Upper lobe of left lung (tissue), 6 donors: ENCODE measurements around the gene HNMT. TPM values are rescaled to one million over a fixed set of nuclear protein-coding genes. Genes with fewer than 3 reads are reported as not detected.
A peak's percentile ranks its signal among the peaks of the same experiment; 100 is the strongest.

Experiments used
- ATAC-seq, 2 donors: fragments of 200-7000 bp; cut with Tn5 transposase; one replicate each; pipeline ENCODE4 v1.9.1; 2022; ENCODE audit warnings: mild to moderate bottlenecking in 2 of 2, moderate library complexity in 2 of 2; ENCODE audit not compliant: low FRiP score in 2 of 2
- DNase-seq, 2 donors: peaks; one replicate each; pipeline ENCODE4 v3.0.0-alpha.2; 2019 to 2020
- H3K27ac ChIP-seq, 4 donors: fragments of 200-600 bp; sonication (generic); one replicate each; pipeline ENCODE4 v1.5.1; 2016 to 2019
- H3K27me3 ChIP-seq, 4 donors: fragments of 200-600 bp; sonication (generic); one replicate each; pipeline ENCODE4 v1.5.1; 2017 to 2019
- H3K36me3 ChIP-seq, 4 donors: fragments of 200-600 bp; sonication (generic); one replicate each; pipeline ENCODE4 v1.5.1; 2016 to 2019
- H3K4me1 ChIP-seq, 4 donors: fragments of 200-600 bp; sonication (generic); one replicate each; pipeline ENCODE4 v1.5.1; 2018 to 2019
- H3K4me3 ChIP-seq, 4 donors: fragments of 200-600 bp; sonication (generic); one replicate each; pipeline ENCODE4 v1.5.1; 2017 to 2019; ENCODE audit warnings: mild to moderate bottlenecking in 2 of 4, moderate library complexity in 1 of 4
- H3K9me3 ChIP-seq, 4 donors: fragments of 200-600 bp; sonication (generic); one replicate each; pipeline ENCODE4 v1.5.1; 2018 to 2019
- CTCF ChIP-seq, 6 experiments: fragments of 450-650 bp in 4 of 6; fragments of 200-600 bp in 2 of 6; sonication (generic) in 2 of 6; IDR thresholded peaks; one replicate each; pipeline ENCODE4 v1.5.1; 2016 to 2019; ENCODE audit warnings: antibody characterized with exemption in 6 of 6
- EP300 ChIP-seq, 4 donors: sonication (generic); formaldehyde crosslinking; IDR thresholded peaks; one replicate each; pipeline ENCODE4 v1.5.1; 2017; ENCODE audit warnings: antibody characterized with exemption in 4 of 4, control low read depth in 2 of 4
- POLR2A ChIP-seq, 4 donors: fragments of 450-650 bp; IDR thresholded peaks; one replicate each; pipeline ENCODE4 v1.5.1; 2016 to 2017; ENCODE audit warnings: antibody characterized with exemption in 4 of 4, mild to moderate bottlenecking in 2 of 4
- POLR2AphosphoS5 ChIP-seq, 2 donors: sonication (generic); formaldehyde crosslinking; IDR thresholded peaks; one replicate each; pipeline ENCODE4 v1.5.1; 2017; ENCODE audit warnings: antibody characterized with exemption in 2 of 2
- WGBS, 2 donors: methylation state at CpG; one replicate each; pipeline ENCODE4 v1.1.5; 2017 to 2018; 5-methylcytosine and 5-hydroxymethylcytosine counted together
- total RNA-seq, 6 donors: library from RNA; depleted of rRNA in 4 of 6; stranded (reverse); fragments of >200 nt in 4 of 6; gene quantifications; one replicate each; pipeline versions ENCODE4 v1.1.0 to v1.2.1, GENCODE V29; 2016 to 2021
- donor health status: DM: no; HTN: no; CAD: no; lungs with moderate emphysema.
- donor health status: DM: no; HTN: yes; CAD: no; lungs with severe emphysema.

Gene HNMT
- total RNA-seq, 6 donors from 2014 or later: 36.1 to 81.7 (median 67.5) TPM

GRCh38 chr2:137976274-137976673 lies 12.0 kb downstream of the HNMT start:
- peaks cover 0 to 12% (median 4%) of the 10 kb centered on the region in 4 donors for H3K4me1 ChIP-seq
- no peak for DNase-seq
- no peak overlapping the region for H3K4me3 ChIP-seq
- H3K27ac ChIP-seq: peak overlapping the region in 2 of 4 donors; percentile 55 to 71
- no peaks in the 10 kb centered on the region for H3K27me3 ChIP-seq
- H3K36me3 ChIP-seq: peaks cover 0 to 7% (median 2%) of the 10 kb centered on the region in 4 donors
- H3K9me3 ChIP-seq: no peaks in the 10 kb centered on the region
- TF ChIP-seq POLR2AphosphoS5 (IDR thresholded peaks at IDR 0.05): no peak
- TF ChIP-seq EP300 (IDR thresholded peaks at IDR 0.05): no peak
- TF ChIP-seq POLR2A (IDR thresholded peaks at IDR 0.05): no peak
- no peak for TF ChIP-seq CTCF (IDR thresholded peaks at IDR 0.05)
- ATAC-seq: no peak
- 65 to 78% methylated on average over 3 of the region's 3 CpGs for WGBS, 2 donors

- H3K36me3 ChIP-seq: peaks cover 0 to 3% (median 0%) of the 10 kb centered on the region in 4 donors
- DNase-seq (peak in 1 of 2 donors; percentile 3), ATAC-seq (no peak)
- no peaks in the 10 kb centered on the region for H3K9me3 ChIP-seq
- peaks cover 0 to 12% (median 4%) of the 10 kb centered on the region in 4 donors for H3K4me1 ChIP-seq
- no peak overlapping the region for H3K4me3 ChIP-seq
- H3K27ac ChIP-seq: no peak overlapping the region
- no peaks in the 10 kb centered on the region for H3K27me3 ChIP-seq
- no peak for TF ChIP-seq POLR2AphosphoS5 (IDR thresholded peaks at IDR 0.05)
- no peak for TF ChIP-seq EP300 (IDR thresholded peaks at IDR 0.05)
- no peak for TF ChIP-seq CTCF (IDR thresholded peaks at IDR 0.05)
- TF ChIP-seq POLR2A (IDR thresholded peaks at IDR 0.05): no peak
These were observed 13.5 kb downstream of the HNMT start for GRCh38 chr2:137977790-137978189.

DNA sequence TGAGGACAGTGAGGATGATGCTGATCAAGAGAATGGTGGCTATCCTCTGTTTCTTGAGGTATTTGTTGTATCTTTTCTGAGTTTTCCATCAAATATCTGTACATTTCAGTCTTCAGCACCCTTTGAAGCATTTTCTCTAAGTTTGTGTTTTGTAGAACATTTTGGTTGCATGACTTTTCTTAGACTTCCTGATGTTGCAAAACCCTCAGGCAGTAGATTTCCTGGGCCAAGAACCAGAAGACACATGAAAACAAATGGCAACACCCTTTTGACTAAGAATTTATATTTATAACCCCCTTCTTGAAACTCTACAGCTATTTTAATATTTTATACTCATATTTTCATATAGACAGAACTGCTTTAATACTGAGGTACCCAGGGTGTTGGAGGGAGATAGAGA lies 16.2 kb downstream of the HNMT start:
- no peak for TF ChIP-seq POLR2AphosphoS5 (IDR thresholded peaks at IDR 0.05)
- no peak for TF ChIP-seq CTCF (IDR thresholded peaks at IDR 0.05)
- no peak for TF ChIP-seq EP300 (IDR thresholded peaks at IDR 0.05)
- no peak for TF ChIP-seq POLR2A (IDR thresholded peaks at IDR 0.05)

GRCh38 chr2:137981112-137981656 lies 16.9 kb downstream of the HNMT start:
- no peaks in the 10 kb centered on the region for H3K27me3 ChIP-seq
- peak overlapping the region in 2 of 4 donors; percentile 11 to 32 for H3K27ac ChIP-seq
- peaks cover 0 to 8% (median 2%) of the 10 kb centered on the region in 4 donors for H3K4me1 ChIP-seq
- WGBS, 2 donors: 78 to 86% methylated on average over 11 of the region's 11 CpGs
- TF ChIP-seq EP300 (IDR thresholded peaks at IDR 0.05): peak in 1 of 4 donors; percentile 13
- TF ChIP-seq POLR2AphosphoS5 (IDR thresholded peaks at IDR 0.05): no peak
- no peak for TF ChIP-seq CTCF (IDR thresholded peaks at IDR 0.05)
- TF ChIP-seq POLR2A (IDR thresholded peaks at IDR 0.05): no peak
- DNase-seq (no peak), ATAC-seq (no peak)
- no peaks in the 10 kb centered on the region for H3K36me3 ChIP-seq
- H3K4me3 ChIP-seq: no peak overlapping the region
- H3K9me3 ChIP-seq: no peaks in the 10 kb centered on the region

More for the DNA sequence above, 16.2 kb downstream of the HNMT start:
- H3K36me3 ChIP-seq: no peaks in the 10 kb centered on the region
- H3K4me1 ChIP-seq: peaks cover 0 to 8% (median 4%) of the 10 kb centered on the region in 4 donors
- no peaks in the 10 kb centered on the region for H3K9me3 ChIP-seq
- H3K27ac ChIP-seq: peak overlapping the region in 2 of 4 donors; percentile 45 to 53
- no peak for DNase-seq
- H3K27me3 ChIP-seq: no peaks in the 10 kb centered on the region
- H3K4me3 ChIP-seq: no peak overlapping the region
- ATAC-seq: no peak

DNA sequence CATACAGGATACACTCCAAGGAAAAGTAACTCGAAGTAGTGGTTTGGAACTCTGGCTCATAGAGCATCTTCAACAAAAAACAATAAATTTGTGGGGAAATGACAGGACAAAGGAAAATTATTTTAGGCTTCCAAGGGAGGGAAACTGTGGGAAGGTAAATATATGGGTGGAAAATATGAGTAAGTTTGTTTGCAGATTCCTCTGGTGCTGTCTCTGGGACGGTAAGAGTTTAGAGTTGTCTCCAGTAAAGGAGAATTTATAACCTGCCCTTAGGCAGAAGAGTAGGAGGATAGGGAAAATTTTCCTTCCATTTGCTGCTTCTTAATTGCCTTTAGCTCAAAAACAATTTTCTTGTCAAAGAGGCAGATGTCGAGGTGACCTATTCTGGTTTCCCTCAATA lies 19.3 kb downstream of the HNMT start:
- DNase-seq (no peak), ATAC-seq (no peak)
- 84 to 86% methylated on average over 3 of the region's 3 CpGs for WGBS, 2 donors
- TF ChIP-seq POLR2AphosphoS5 (IDR thresholded peaks at IDR 0.05): no peak
- no peak for TF ChIP-seq EP300 (IDR thresholded peaks at IDR 0.05)
- no peak for TF ChIP-seq POLR2A (IDR thresholded peaks at IDR 0.05)
- TF ChIP-seq CTCF (IDR thresholded peaks at IDR 0.05): no peak
- Histone ChIP-seq H3K9me3 (no peaks in the 10 kb centered on the region), H3K4me3 (no peak overlapping the region), H3K27me3 (no peaks in the 10 kb centered on the region), H3K4me1 (peaks cover 0 to 8% (median 2%) of the 10 kb centered on the region in 4 donors), H3K27ac (no peak overlapping the region), H3K36me3 (peaks cover 0 to 1% (median 0%) of the 10 kb centered on the region in 4 donors)
